ENCODE data around the gene B9D2. TPM values are rescaled to one million over a fixed set of nuclear protein-coding genes. Genes with fewer than 3 reads are reported as not detected.
"Not testable (repeated sequence)": the region's sequence is repeated elsewhere in the genome, so short reads cannot be mapped to it uniquely, and the experiment has no call there.

The B9D2 gene
- polyA plus RNA-seq, 1 donor from 2014 or later, result 10.5 TPM

GRCh38 chr19:41372501-41372900, 8.6 kb upstream of the B9D2 start:
- H3K4me3 Mint-ChIP-seq, result no peak overlapping the region
- H3K9me3 Mint-ChIP-seq, result no peaks in the 10 kb centered on the region
- H3K27me3 Mint-ChIP-seq, result peaks cover 5% of the 10 kb centered on the region
- peaks cover 3% of the 10 kb centered on the region for H3K36me3 Mint-ChIP-seq
- H3K27ac Mint-ChIP-seq, result no peak overlapping the region
- H3K4me1 Mint-ChIP-seq, result peaks cover 5 to 16% (median 10%) of the 10 kb centered on the region in 3 donors

GRCh38 chr19:41371541-41371940, 7.6 kb upstream of the B9D2 start:
- H3K9me3 Mint-ChIP-seq, result no peaks in the 10 kb centered on the region
- H3K4me1 Mint-ChIP-seq, result peaks cover 5 to 8% (median 6%) of the 10 kb centered on the region in 3 donors
- peaks cover 3% of the 10 kb centered on the region for H3K36me3 Mint-ChIP-seq
- no peak overlapping the region for H3K27ac Mint-ChIP-seq
- no peak overlapping the region for H3K4me3 Mint-ChIP-seq
- H3K27me3 Mint-ChIP-seq, result no peaks in the 10 kb centered on the region

- not testable (repeated sequence) for H3K4me1 Mint-ChIP-seq, H3K4me3 Mint-ChIP-seq, H3K27ac Mint-ChIP-seq, H3K9me3 Mint-ChIP-seq, H3K36me3 Mint-ChIP-seq, H3K27me3 Mint-ChIP-seq
These were observed 7.2 kb upstream of the B9D2 start for GRCh38 chr19:41371119-41371518.

- H3K36me3 Mint-ChIP-seq, result peaks cover 3% of the 10 kb centered on the region
- no peaks in the 10 kb centered on the region for H3K9me3 Mint-ChIP-seq
- H3K4me3 Mint-ChIP-seq, result no peak overlapping the region
- H3K4me1 Mint-ChIP-seq, result peaks cover 0 to 9% (median 5%) of the 10 kb centered on the region in 3 donors
- no peaks in the 10 kb centered on the region for H3K27me3 Mint-ChIP-seq
- H3K27ac Mint-ChIP-seq, result no peak overlapping the region
These were observed 5.8 kb upstream of the B9D2 start for GRCh38 chr19:41369769-41370168.

GRCh38 chr19:41367848-41368301, 3.9 kb upstream of the B9D2 start:
- Mint-ChIP-seq H3K27me3 (no peaks in the 10 kb centered on the region), H3K4me1 (peaks cover 6 to 18% (median 11%) of the 10 kb centered on the region in 3 donors), H3K4me3 (peak overlapping the region in 1 of 4 donors; percentile 34), H3K27ac (no peak overlapping the region), H3K36me3 (peaks cover 2% of the 10 kb centered on the region), H3K9me3 (no peaks in the 10 kb centered on the region)

GRCh38 chr19:41366089-41366488, 2.1 kb upstream of the B9D2 start:
- H3K4me3 Mint-ChIP-seq, result peak overlapping the region in 1 of 4 donors; percentile 95
- H3K36me3 Mint-ChIP-seq, result no peaks in the 10 kb centered on the region
- H3K4me1 Mint-ChIP-seq, result peaks cover 6 to 17% (median 16%) of the 10 kb centered on the region in 3 donors
- H3K9me3 Mint-ChIP-seq, result no peaks in the 10 kb centered on the region
- H3K27me3 Mint-ChIP-seq, result no peaks in the 10 kb centered on the region
- H3K27ac Mint-ChIP-seq, result peak overlapping the region in 1 of 3 donors; percentile 98

GRCh38 chr19:41364524-41365391, 809 bp upstream of the B9D2 start:
- peaks cover 6 to 18% (median 16%) of the 10 kb centered on the region in 3 donors for H3K4me1 Mint-ChIP-seq
- peak overlapping the region; percentile 95 to 99 (median 98) for H3K4me3 Mint-ChIP-seq
- peak overlapping the region; percentile 98 to 100 (median 100) for H3K27ac Mint-ChIP-seq
- no peaks in the 10 kb centered on the region for H3K9me3 Mint-ChIP-seq
- H3K27me3 Mint-ChIP-seq, result no peaks in the 10 kb centered on the region
- no peaks in the 10 kb centered on the region for H3K36me3 Mint-ChIP-seq

GRCh38 chr19:41363371-41363752, 587 bp downstream of the B9D2 start:
- Mint-ChIP-seq H3K27ac (peak overlapping the region; percentile 98 to 100 (median 100)), H3K4me1 (peaks cover 6 to 19% (median 18%) of the 10 kb centered on the region in 3 donors), H3K9me3 (no peaks in the 10 kb centered on the region), H3K36me3 (no peaks in the 10 kb centered on the region), H3K27me3 (no peaks in the 10 kb centered on the region), H3K4me3 (peak overlapping the region; percentile 95 to 99 (median 98))

- Mint-ChIP-seq H3K4me1 (peaks cover 6 to 18% (median 18%) of the 10 kb centered on the region in 3 donors), H3K27me3 (no peaks in the 10 kb centered on the region), H3K36me3 (no peaks in the 10 kb centered on the region), H3K27ac (peak overlapping the region in 1 of 3 donors; percentile 98), H3K4me3 (peak overlapping the region in 2 of 4 donors; percentile 95 to 99), H3K9me3 (no peaks in the 10 kb centered on the region)
These were observed 1.7 kb downstream of the B9D2 start for GRCh38 chr19:41362143-41362847.

GRCh38 chr19:41359741-41360140, 4.2 kb downstream of the B9D2 start:
- no peaks in the 10 kb centered on the region for H3K27me3 Mint-ChIP-seq
- peaks cover 15 to 28% (median 22%) of the 10 kb centered on the region in 3 donors for H3K4me1 Mint-ChIP-seq
- peak overlapping the region in 2 of 3 donors; percentile 32 to 48 for H3K27ac Mint-ChIP-seq
- peaks cover 3% of the 10 kb centered on the region for H3K36me3 Mint-ChIP-seq
- no peaks in the 10 kb centered on the region for H3K9me3 Mint-ChIP-seq
- peak overlapping the region in 3 of 4 donors; percentile 22 to 63 (median 59) for H3K4me3 Mint-ChIP-seq

- H3K27me3 Mint-ChIP-seq, result no peaks in the 10 kb centered on the region
- H3K4me3 Mint-ChIP-seq, result peak overlapping the region in 1 of 4 donors; percentile 0
- H3K27ac Mint-ChIP-seq, result peak overlapping the region in 1 of 3 donors; percentile 99
- H3K36me3 Mint-ChIP-seq, result peaks cover 3% of the 10 kb centered on the region
- H3K4me1 Mint-ChIP-seq, result peaks cover 14 to 23% (median 15%) of the 10 kb centered on the region in 3 donors
- H3K9me3 Mint-ChIP-seq, result no peaks in the 10 kb centered on the region
These were observed 6.2 kb downstream of the B9D2 start for GRCh38 chr19:41357746-41358145.

GRCh38 chr19:41356984-41357739, 6.8 kb downstream of the B9D2 start:
- Mint-ChIP-seq H3K27ac (peak overlapping the region; percentile 2 to 99 (median 35)), H3K27me3 (no peaks in the 10 kb centered on the region), H3K4me1 (peaks cover 14 to 19% (median 15%) of the 10 kb centered on the region in 3 donors), H3K4me3 (peak overlapping the region in 2 of 4 donors; percentile 49 to 54), H3K9me3 (no peaks in the 10 kb centered on the region), H3K36me3 (peaks cover 3% of the 10 kb centered on the region)

- Mint-ChIP-seq H3K27me3 (no peaks in the 10 kb centered on the region), H3K4me3 (peak overlapping the region in 2 of 4 donors; percentile 5 to 99), H3K27ac (peak overlapping the region; percentile 7 to 99 (median 69)), H3K4me1 (peaks cover 14 to 20% (median 18%) of the 10 kb centered on the region in 3 donors), H3K36me3 (peaks cover 4% of the 10 kb centered on the region), H3K9me3 (peaks cover 0 to 3% (median 0%) of the 10 kb centered on the region in 3 donors)
These were observed 8.1 kb downstream of the B9D2 start for GRCh38 chr19:41355802-41356201.

GRCh38 chr19:41355035-41355434, 8.9 kb downstream of the B9D2 start:
- Mint-ChIP-seq H3K27me3 (no peaks in the 10 kb centered on the region), H3K4me1 (peaks cover 14 to 21% (median 20%) of the 10 kb centered on the region in 3 donors), H3K4me3 (peak overlapping the region in 3 of 4 donors; percentile 34 to 99 (median 85)), H3K9me3 (peaks cover 0 to 3% (median 0%) of the 10 kb centered on the region in 3 donors), H3K36me3 (peaks cover 4% of the 10 kb centered on the region), H3K27ac (peak overlapping the region; percentile 7 to 99 (median 69))

Measured in IgD-negative memory B cell (primary cell).